ENCODE measurements around the gene SLC8A2. TPM values are rescaled to one million over a fixed set of nuclear protein-coding genes. Genes with fewer than 3 reads are reported as not detected.

The SLC8A2 gene
- total and polyA plus RNA-seq, 8 donors = 0.06 to 0.34 (median 0.20) TPM; not detected in 1

- no peak overlapping the region for H3K4me3 ChIP-seq
- H3K27me3 ChIP-seq = peaks cover 46 to 100% of the 10 kb centered on the region in 2 donors
- TF ChIP-seq CTCF (IDR thresholded peaks at IDR 0.05) = no peak
These were observed 53.7 kb downstream of the SLC8A2 start for GRCh38 chr19:47417746-47418691.

GRCh38 chr19:47417107-47417745 lies 54.5 kb downstream of the SLC8A2 start:
- Histone ChIP-seq H3K9me3 (no peaks in the 10 kb centered on the region), H3K4me3 (no peak overlapping the region), H3K36me3 (no peaks in the 10 kb centered on the region), H3K27me3 (peaks cover 38 to 100% of the 10 kb centered on the region in 2 donors), H3K4me1 (peaks cover 0 to 6% of the 10 kb centered on the region in 2 donors), H3K27ac (no peak overlapping the region)
- intact Hi-C loops (cut with DNase I) = no loop called here
- TF ChIP-seq CTCF (IDR thresholded peaks at IDR 0.05) = no peak
- DNase-seq = no peak
- no peak for ATAC-seq

More at GRCh38 chr19:47417746-47418691, 53.7 kb downstream of the SLC8A2 start:
- Histone ChIP-seq H3K9me3 (no peaks in the 10 kb centered on the region), H3K4me1 (peaks cover 0 to 6% of the 10 kb centered on the region in 2 donors), H3K27ac (no peak overlapping the region), H3K36me3 (no peaks in the 10 kb centered on the region)
- DNase-seq (no peak), ATAC-seq (no peak)
- intact Hi-C loops (cut with DNase I) = no loop called here

GRCh38 chr19:47416643-47416985 lies 55.1 kb downstream of the SLC8A2 start:
- no peak for ATAC-seq
- intact Hi-C loops (cut with DNase I) = no loop called here
- no peak for DNase-seq
- no peak for TF ChIP-seq CTCF (IDR thresholded peaks at IDR 0.05)
- Histone ChIP-seq H3K4me3 (no peak overlapping the region), H3K9me3 (no peaks in the 10 kb centered on the region), H3K27ac (no peak overlapping the region), H3K4me1 (peaks cover 0 to 6% of the 10 kb centered on the region in 2 donors), H3K36me3 (no peaks in the 10 kb centered on the region), H3K27me3 (peaks cover 34 to 99% of the 10 kb centered on the region in 2 donors)

- DNase-seq (no peak), ATAC-seq (no peak)
- intact Hi-C loops (cut with DNase I) = no loop called here
- H3K9me3 ChIP-seq = no peaks in the 10 kb centered on the region
- no peak for TF ChIP-seq CTCF (IDR thresholded peaks at IDR 0.05)
- H3K27me3 ChIP-seq = peaks cover 29 to 96% of the 10 kb centered on the region in 2 donors
- no peak overlapping the region for H3K27ac ChIP-seq
- no peaks in the 10 kb centered on the region for H3K36me3 ChIP-seq
- H3K4me3 ChIP-seq = no peak overlapping the region
- H3K4me1 ChIP-seq = peaks cover 0 to 6% of the 10 kb centered on the region in 2 donors
These were observed 55.6 kb downstream of the SLC8A2 start for GRCh38 chr19:47415953-47416642.
